Measurements from ENCODE around the gene SH3RF3.

The SH3RF3 gene

DNA sequence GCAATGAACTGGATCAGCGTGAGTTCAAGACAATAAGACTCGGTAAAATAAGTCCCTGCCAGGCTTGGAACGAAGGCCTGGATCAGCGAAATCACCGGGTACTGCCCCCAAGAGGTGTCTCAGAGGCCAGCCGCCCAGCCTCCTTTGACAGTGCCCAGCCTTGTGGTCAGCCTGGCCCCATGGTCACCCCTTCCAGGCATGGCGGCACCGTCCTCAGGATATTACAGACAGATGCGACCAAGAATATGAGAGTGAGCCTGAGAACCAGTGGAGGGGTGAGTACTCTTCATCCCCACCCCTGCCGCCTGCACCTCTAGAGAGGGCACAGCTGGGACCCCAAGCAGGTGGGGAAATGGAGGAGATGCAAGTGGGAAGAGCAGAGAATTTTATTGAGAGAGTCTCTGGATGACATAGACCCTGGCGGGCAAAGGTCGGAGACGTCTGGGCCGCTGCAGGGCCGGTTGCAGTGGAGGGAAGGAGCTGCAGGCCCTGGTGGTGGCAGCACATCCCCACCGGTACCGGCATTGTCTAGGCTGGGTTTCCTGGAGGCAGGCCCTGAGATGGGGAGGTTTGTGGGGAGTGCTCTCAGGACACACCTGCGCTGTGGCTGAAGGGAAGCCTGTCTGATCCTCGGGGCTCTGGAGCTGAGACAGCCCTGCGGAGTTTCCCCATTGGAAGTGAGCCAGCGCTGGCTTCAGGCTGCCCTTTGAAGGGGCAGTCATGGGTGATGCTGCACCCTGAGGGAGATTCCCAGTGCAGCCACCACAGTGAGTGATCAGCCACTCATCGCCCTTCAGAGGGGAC lies 294.8 kb downstream of the SH3RF3 start:
- DNase-seq: no peak

DNA sequence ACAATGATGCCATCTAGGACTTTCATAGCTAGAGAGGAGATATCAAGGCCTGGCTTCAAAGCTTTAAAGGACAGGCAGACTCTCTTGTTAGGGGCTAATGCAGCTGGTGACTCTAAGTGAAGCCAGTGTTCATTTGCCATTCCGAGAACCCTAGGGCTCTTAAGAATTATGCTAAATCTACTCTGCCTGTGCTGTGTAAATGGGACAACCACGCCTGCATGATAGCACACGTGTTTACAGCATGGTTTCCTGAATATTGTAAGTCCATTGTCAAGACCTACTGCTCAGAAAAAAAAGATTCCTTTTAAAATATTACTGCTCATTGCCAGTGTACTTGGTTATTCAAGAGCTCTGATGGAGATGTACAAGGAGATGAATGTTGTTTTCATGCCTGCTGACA lies 296.4 kb downstream of the SH3RF3 start:
- no peak for DNase-seq

DNA sequence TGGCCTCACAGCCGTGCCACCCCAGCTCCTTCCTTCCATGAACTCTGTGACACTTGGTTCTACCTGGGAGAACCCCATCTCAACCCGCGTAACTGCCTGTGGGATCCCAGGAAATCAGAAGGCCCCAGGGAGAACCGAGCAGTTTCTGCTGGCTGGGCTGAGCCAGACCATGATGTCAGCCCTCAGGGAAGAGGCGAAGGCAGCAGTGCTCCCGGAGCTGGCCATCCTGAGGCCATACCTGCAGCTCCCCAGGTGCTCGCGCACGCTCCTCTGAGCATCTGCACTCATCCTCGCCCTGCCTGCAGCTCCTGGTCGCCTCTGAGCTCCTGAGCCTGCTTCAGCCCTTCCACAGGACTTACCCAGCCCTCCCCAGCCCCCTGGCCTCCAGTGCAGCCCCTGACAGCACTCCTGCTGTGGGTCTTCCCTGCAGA lies 298.7 kb downstream of the SH3RF3 start:
- DNase-seq: no peak

DNA sequence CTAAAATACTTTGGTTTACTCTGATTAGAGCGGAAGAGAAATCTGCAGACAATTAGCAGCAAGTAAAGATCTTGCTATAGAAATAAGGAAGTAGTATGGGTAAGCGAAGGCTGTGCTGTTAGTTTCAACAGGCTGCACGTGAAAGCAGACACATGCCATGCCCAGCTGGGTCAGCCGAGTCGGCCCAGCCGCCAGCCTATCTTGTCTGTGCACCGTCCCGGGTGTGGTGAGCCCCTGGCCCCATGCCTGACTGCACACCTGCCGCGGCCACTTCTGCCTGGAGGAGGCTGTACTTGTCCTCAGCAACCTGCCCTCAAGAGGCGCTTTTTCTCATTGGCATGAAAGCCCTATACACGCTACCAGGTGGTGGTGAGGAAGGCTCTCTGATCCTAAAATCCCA lies 299.3 kb downstream of the SH3RF3 start:
- DNase-seq: no peak

DNA sequence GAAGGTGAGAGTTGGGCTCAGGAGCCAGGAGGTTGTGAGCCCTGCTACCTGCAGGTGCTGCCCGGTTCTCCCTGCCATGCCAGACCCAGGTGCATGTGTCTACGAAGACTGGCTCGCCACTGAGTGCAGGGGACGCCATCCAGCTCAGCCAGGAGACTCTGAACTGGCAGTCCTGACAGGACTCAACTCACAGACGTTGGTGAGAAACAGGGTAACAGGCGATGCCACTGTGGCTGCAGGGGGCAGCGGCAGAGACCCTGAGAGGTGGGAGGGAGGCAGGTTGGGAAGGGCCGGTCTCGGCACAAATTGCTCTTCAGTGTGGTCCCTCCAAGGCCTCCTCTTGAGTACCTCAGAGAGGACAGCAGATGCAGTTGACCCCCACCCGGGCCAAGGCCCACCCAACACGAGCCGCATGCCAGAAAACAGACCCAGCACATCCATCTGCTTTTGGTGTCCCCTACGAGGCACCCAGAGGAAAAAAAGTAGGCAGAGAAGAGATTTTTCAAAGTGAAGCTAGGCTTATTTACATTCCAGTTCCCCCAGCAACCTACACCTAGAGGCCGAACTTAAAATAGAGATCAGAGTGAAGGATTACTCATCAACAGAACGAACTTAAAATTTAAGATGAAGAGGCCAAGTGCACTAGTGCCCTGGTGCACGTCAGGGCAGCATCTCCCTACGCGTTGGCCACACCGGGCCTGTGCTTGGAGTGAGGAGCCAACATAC lies 300.0 kb downstream of the SH3RF3 start:
- DNase-seq: no peak

DNA sequence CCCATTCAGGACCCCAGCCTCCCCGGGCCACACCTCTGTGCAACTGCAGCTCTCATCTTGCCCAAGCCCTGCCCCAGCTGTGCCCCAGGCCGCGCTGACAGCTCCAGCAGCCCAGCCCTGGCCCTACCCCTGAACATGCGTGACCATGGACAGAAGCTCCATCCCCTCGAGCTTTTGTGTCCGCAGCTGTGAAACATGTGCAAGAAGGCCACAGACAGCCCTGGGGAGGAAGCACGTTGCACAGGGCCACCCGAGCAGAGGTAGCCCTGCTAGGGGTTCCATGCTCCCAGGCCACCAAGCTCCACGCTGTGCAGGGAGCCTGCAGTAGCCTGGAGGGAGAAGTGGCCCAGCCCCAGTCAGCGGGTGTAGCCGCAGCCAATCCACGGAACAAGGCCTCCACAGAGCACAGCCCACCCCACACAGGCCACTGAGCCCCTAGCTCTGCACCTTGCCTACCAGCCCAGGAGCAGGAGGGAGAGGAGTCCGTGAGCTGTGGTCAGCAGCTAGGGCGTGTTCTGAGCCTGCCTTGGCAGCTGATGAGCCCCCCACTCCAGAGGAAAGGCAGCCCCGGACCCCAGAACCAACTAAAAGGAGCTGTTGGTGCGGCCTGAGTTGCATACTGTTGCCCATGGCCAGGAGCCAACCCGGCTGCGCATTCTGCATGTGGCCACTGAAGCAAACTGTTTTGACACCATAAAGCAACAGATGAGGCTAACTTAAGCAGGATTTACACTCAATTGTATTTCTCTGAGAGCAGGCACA lies 300.7 kb downstream of the SH3RF3 start:
- DNase-seq: no peak

DNA sequence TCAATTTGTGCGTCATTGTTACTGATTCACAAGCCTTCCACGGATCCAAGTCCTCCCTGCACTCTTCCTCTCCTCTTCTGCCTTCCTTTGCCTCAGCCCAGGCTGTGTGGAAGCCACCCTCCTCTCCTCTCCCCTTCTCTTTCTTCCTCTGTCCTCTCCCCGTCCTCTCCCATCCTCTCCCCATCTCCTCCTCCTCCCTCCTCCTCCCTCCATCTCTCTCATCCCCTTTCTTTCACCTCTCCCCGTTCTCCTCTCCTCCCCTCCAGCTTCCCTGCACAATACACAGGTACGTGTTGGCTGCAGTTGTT lies 301.3 kb downstream of the SH3RF3 start:
- no peak for DNase-seq

DNA sequence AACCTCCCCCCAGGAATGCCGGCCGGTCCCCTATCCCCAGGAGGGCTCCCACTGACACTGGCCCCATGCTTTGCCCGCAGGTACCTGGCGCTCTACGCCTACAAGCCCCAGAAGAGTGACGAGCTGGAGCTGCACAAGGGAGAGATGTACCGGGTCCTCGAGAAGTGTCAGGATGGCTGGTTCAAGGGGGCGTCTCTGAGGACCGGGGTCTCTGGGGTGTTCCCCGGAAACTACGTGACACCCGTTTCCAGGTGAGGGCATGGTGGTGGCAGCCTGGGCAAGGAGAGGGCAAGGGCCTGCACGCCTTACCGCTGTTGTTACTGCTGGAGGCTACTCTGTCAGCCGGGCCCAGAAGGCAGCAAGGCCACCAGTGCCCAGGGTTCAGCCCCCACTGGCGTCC lies 303.4 kb downstream of the SH3RF3 start:
- DNase-seq: no peak

DNA sequence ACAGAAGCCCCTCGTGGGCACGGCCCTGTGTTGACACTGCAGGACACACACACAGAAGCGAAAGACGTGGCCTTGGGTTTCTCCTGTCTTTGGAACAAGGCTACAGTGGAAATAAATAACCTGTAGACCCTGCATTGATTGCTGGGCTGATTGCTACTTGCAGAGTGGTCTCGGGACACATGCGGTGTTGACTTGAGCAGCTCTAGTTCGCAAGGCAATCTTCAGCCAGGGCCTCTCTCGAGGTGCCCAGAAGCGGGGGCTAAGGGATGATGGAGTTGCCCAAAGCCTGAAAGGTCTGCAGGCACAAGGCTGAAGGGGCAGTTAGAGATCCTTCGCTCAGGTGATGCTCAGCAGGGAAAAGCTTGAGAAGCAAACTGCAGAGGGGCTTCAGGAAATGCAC lies 304.5 kb downstream of the SH3RF3 start:
- no peak for DNase-seq

DNA sequence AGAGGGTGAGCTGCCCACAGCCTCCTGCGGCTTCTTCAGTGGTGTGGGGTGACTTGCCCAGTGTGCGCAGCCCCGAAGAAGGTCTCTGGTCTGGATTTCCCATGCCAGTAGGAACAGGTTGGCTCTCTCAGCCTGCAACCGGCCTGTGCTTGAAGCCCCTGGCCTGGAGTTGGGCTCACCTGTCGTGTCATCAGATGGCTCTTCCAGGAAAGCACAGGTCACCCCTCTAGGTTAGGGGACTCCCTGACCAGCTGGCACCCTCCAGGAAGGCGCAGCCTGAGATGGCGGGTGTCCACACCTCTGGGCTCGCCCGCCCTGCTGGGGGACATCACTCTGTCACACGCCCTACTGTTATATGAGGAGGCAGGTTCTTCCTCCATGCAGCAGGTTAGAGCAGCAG lies 304.9 kb downstream of the SH3RF3 start:
- no peak for DNase-seq

DNA sequence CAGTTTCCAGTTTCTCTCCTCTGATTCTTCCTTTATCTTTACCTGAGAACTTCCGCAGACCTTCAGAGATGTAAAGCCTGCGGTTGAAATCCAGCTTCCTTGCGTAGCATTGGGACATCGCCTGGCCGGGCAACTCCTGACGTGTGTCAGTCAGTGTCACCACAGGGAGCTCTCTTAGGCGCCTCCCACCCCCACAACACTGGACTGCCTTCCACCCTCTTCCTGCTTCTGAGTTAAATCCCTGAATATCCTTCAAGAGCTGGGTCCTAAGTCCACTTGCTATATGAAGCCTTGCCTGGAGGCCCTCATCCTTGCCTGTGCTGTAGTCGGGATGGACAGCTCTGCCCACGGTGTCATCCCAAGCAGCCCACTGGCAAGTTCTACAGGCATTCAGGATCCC lies 305.3 kb downstream of the SH3RF3 start:
- DNase-seq: no peak

DNA sequence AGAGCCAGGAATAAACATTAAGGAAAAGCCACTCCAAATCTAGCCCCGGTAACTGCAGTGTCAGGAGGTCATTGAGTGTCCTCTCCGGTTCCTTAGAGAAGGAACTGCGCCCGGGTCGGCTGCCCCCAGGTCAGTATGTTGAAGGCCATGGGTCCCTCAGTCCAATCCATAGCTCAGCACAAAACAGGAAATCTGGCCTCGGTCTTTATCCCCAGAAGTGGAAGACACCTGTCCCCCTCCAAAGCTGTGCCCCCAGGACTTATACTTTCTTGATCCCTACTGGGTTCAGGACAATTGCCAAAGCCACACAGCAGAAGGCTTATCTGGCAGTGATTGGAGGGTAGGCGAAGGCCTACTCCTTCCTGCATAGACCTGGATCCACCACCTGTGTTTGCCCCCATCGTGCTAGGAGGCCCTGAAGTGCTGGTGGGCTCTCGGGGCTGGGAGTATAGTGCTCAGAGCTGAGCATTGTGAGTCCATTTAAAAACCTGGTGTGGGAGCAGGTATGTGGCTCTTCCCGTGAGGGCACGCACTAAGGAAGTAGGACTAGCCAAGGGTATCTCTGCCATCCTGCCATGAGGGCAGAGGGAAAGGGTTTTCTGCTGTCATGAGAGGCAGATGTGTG lies 306.2 kb downstream of the SH3RF3 start:
- no peak for DNase-seq

DNA sequence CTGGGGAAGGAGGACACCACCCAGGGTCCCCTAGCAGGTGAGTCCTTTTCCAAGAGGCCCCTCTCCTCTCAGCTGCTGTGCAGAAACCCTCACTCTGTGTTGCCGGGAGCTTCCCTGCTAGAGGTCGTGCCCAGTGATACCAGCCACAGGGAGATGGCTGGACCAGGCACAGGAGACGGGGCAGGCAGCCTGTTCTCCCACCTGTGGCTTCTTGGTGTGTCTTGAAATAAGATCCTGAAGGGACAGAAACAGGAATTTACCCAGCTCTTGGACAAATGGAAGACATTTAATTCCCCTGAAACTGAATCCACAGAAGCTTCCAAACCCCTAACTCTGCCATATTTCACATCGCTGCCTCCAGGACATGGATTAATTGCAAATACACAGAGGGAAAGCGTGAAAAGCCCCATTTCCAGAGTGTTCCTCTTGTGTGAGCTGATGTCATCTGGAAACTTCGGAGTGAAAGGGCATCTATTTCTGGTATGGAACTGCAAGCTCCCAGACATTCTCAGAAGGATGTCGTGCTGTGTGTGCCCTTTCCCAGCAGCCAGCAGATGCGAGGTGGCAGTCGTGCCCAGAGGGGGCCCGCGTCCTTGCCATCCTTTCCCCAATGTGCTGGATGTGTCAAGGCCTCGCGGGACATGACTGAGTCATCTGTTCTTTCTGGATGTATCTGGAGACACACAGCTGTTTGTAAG lies 307.0 kb downstream of the SH3RF3 start:
- no peak for DNase-seq

DNA sequence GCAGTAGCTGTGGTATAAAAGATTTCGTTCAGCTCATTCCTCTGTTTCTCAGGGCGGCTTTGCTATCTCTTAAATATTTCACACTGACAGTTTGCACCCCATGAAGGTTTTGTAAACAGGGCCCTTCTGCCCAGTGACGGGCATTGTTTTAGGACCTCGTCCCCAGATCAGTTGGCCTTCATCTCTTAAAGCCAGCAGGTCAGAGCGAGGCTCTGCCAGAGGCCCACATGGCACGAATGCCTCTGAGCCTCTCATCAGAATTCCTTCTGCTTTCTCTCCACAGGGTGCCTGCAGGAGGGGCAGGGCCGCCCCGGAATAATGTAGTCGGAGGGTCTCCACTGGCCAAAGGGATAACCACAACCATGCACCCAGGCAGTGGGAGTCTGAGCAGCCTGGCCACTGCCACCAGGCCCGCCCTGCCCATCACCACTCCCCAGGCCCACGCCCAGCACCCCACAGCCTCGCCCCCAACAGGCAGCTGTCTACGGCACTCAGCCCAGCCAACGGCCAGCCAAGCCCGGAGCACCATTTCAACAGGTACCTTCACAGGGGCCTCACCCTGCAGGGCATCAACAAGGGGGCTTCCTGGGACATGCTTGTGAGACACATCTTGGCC lies 307.7 kb downstream of the SH3RF3 start:
- DNase-seq: no peak

DNA sequence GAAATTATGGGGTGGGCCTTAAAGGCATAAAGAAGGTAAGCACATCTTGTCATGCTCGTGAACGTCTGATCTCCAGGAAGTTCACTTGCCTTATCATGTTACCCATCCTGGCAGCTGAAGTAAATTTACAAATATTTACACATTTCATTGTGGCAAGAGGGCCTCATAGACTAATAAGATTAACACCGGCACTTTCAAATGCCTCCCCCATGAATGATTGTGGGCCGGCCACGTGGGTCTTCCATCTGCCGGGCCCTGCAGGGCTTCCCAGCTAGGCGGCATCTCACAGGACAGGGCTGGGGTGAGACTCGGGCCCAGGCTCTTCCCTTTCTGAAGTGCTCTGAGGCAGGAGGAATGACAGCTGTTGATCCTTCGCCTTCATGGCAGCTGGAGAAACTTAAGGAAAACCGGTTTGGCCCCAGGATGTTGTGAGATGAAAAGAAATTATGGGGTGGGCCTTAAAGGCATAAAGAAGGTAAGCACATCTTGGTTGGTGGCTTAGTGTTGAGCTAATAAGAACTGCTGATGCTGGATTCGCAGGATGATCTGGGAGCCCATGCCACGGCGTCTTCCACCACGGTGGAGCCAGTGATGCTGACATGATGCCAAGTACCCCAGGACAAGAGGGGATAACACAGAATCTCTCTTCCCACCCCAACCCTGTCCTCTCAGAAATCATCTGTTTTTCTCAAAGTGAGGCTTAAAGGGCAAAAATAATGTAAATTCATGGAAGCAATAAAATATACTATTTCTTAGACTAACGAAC lies 308.5 kb downstream of the SH3RF3 start:
- no peak for DNase-seq

DNA sequence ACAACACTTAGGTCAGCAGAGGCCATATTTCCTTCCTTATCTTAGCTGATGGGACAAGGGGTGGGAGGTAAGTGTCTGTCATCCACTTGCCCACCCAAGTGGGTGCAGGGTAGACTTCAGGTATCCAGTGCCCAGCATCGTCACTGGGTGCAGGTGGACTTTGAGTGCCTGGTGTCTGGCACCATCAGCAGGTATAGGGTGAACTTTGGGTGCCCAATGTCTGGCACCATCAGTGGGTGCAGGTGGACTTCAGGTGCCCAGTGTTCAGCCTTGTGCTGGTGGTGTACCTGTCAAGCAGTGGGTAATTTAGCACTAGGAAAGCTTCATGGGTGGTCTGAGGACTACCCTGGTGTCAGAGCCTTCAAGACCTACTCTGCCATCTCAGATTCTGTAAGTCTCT lies 309.1 kb downstream of the SH3RF3 start:
- DNase-seq: no peak

DNA sequence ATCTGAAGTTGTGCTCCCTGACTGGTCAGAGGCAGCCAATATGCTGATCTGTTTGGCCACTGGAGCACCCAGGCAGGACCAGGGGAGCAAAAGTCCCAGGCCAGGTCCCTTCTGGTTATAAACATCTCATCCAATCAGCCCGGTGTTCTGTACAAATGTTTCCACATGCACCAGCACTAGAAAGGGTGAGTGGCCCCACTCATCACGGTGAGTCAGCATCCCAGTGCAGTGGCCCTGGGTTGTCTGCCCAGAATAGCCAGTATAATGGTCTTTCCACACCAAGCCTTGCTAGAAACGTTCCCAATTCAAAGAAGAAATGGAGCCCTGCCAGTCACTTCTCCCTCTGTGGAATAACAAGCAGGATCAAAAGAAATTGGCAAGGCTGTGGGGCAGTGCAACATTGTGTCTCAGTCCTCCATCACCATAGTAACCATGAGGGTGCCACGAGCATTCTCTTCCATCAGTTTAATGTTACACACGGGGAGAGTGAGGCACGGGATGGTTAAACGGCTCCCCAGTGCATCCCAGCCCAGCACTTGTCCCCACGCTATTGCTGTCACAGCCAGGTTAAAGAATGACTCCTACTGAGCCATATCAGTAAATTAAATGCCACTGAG lies 309.9 kb downstream of the SH3RF3 start:
- no peak for DNase-seq

DNA sequence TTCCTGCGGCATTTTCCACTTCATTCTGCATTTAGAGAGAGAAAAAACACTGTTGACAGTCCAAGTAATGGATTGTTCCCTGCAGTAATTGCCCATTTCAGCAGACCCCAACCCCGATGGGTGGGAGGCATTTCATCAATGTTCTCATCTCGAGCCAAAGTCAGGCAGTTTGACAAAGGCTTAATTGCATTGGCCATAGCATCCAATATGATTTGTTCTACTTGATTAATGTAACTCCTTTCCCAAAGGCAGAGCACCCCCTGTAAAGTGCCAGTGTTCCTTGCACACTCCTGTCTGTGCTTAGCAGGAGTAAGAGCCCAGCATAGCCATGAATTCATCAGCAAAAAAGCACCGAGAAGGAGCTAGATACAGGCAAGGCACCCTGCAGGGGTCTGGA lies 310.4 kb downstream of the SH3RF3 start:
- no peak for DNase-seq

DNA sequence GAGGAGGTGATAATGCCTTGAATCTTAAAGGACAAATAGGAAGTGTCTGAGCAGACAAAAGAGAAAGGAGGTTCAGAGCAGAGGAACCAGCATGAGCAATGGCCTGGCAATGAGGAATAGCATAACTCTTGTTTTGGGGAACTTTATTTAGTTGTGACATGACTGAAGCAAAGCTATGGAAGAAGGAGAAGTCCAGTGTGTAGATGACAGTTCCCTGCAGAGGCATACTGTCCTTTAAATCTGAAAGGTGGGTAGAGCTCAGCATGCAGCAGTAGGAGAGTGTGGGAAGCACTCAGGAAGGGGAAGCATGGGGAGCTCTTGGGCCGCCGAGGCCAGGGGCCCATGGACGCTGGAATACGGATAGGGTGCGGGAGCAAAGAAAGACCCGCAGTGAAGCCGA lies 311.0 kb downstream of the SH3RF3 start:
- DNase-seq: no peak

DNA sequence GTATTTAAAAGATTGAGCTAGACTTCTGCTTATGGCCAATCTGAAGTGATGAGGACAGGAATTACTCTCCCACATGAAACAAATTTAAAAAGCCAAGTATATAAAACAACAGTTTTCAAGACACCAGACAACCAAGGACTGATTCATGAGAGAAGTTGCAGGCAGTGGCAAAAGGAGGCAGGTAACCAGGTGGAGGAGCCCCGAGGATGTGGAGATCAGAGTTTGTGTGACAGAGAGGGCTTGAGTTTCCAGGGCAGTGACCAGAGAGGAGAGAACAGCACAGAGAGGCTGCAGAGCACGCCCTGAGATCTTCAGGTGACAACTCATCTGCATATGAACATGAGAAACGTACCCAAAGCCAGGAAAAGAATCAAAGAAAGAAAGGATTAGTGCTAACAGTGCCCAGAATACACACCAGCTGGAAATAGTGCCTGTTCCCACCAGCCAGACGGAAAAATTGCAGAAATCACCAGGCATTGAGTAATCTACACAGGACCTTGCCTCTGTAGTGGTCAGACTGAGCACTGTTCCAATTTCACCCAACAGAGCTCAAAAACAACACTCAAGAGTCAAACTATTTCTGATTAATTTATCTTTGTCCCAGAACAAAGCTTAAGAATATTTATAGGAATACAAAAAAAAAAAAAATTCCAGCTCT lies 311.6 kb downstream of the SH3RF3 start:
- no peak for DNase-seq

Measured in NCI-H446 (cell line).